EL (cell line): Measurements from ENCODE around the gene YOD1.

Experiments used
- DNase-seq: peaks from one replicate; pipeline ENCODE4 v3.0.0-alpha.2; 2016

The YOD1 gene

DNA sequence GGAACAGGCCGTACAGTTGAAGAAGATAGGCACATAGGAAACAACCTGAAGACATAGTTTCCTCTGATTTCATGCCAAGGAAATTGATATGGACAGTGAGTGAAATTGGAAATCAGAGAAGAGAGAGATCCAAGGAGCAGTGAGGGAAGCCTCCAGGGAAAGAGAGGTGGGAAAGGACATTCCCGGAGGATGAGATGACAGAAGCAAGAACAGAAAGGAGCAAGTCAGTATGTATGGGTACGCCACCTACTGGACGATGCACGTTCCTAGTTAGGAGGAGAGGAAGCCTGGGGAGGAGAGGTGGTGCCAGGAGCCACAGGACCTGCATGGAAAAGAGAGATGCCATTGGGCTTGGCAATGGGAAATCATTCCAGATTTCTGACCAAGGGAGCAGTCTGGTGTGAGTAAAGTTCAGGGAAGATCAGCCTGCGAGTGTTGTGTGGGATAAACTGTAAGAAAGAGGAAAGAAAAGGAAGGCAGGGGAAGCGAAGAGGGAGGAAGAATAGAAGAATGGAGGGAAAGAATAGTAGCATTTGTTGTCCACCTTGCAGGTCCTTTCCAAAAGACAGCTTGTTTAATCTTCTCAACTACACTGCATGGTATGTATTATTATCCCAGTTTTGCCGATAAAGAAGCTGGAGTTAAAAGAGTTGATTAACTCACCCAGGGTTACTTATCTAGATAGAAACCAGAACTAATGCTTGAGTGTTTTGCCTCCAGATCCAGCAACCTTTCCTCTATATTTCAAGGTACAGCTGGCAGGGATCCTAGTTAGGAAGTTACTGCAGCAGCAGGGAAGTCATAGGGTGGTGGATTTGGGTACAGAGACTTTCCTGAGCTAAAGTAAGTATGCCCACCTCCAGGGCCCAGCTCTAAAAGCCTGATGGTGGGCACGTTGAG lies 45.8 kb downstream of the YOD1 start:
- peak; percentile 86 for DNase-seq

- no peak for DNase-seq
Measured at GRCh38 chr1:207003210-207003609, 47.8 kb downstream of the YOD1 start.

DNA sequence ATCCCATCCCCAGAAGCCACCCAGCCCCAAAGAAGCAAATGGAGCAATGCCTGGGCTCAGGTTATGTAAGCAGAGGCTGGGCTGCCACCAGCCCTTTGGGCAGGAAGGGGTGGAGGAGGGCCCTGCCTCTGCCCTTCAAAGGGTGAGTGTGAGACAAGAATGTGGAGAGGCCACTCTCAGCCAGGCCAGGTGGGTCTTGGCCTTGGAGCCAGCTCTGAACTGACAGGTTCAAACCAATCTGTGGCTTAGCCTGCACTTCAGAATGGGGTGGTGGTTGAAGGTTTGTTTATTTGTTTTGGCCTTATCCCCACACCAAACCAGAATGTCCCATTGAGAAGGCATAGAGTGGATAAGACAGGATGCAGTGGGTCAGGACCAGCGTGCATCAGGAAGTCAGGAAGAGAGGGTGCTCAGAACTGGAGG lies 48.3 kb downstream of the YOD1 start:
- peak; percentile 30 for DNase-seq

DNA sequence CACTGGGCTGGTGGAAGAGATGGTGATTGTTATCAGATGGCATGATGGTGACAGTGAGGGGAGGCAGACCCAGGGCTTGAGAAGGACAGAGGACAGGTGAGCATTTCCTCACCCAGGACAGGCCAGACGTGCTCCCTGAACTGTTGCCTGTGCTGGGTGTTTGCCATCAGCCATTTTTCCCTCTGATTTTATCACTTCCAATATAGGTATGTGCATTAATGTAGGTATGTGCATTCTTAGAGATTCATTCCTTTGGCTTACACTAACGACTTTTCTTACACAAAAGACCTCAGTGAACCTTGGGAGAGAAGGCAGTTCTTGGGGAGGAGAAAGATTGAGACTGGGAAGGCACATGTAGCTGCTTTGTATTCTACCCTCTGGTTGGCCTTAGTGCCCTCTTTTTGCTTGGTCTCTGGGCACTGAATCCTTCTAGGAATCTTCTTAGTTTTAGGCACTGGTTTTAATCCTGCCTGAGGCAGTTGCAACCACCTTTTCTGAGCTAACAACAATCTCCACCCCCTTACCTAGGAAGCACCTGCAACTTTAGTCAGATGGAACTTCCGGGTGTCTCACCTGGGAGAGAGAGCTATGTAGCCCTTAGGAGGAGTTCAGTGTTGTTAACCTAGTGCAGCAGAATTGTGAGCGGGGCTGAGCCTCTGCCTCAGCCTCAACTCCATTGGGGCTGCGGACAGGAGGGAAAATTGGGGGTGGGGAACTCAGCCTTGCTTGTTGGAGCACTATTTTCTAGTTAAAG lies 49.3 kb downstream of the YOD1 start:
- DNase-seq: no peak

DNA sequence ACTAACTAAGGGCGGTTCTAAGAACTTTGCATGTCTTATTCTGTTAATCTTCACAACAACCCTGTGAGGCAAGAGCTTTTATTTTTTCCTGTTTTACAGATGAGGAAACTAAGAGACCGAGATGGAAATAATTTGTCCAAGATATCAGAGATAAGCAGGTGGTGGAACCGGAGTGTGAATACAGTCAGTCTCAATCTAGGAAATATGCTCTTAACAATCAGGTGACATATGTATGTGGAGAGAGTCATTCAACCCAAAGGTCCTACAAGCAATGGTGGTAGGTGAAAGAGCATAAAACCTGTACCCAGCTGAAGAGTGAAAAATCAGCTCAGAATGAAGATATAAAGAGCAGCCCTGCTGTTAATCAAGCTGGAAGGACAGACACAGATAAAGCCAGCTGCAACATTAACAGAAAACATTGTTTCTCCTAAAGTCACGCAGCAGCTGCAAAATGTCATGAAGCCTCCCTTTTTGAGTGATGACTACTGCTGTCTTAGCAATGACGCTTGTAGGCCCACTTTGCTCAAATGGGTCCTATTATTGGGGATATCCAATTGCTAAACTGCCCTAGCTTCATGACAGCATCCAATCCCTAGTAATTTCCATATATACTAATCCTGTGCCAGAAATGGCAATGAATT lies 50.2 kb downstream of the YOD1 start:
- DNase-seq: no peak

- no peak for DNase-seq
Measured at GRCh38 chr1:206998816-206999215, 52.2 kb downstream of the YOD1 start.
